GM19395 (cell line): ENCODE data around the gene TFG.

ENCODE experiments used
- ATAC-seq: cut with Tn5 transposase; IDR thresholded peaks from one replicate; pipeline ENCODE4 v1.9.1; 2021; ENCODE audit warnings: mild to moderate bottlenecking, moderate library complexity; ENCODE audit not compliant: unreplicated experiment

TFG gene

GRCh38 chr3:100703865-100704264, 5.4 kb upstream of the TFG start:
- no peak for ATAC-seq

GRCh38 chr3:100706365-100706764, 2.9 kb upstream of the TFG start:
- ATAC-seq = no peak

- no peak for ATAC-seq
Measured at GRCh38 chr3:100708644-100708988, 678 bp upstream of the TFG start.

GRCh38 chr3:100709842-100710260, 557 bp downstream of the TFG start:
- no peak for ATAC-seq

GRCh38 chr3:100710261-100710968, 1.1 kb downstream of the TFG start:
- ATAC-seq = peak; percentile 55

GRCh38 chr3:100715176-100715575, 5.9 kb downstream of the TFG start:
- ATAC-seq = no peak

GRCh38 chr3:100717063-100717462, 7.8 kb downstream of the TFG start:
- no peak for ATAC-seq

GRCh38 chr3:100717637-100718487, 8.6 kb downstream of the TFG start:
- no peak for ATAC-seq

- ATAC-seq = no peak
Measured at GRCh38 chr3:100719136-100719535, 9.8 kb downstream of the TFG start.

GRCh38 chr3:100720426-100720825, 11.1 kb downstream of the TFG start:
- ATAC-seq = no peak

GRCh38 chr3:100725935-100726513, 16.7 kb downstream of the TFG start:
- no peak for ATAC-seq

- ATAC-seq = no peak
Measured at GRCh38 chr3:100726706-100727105, 17.4 kb downstream of the TFG start.

- ATAC-seq = peak; percentile 79
Measured at GRCh38 chr3:100730524-100730923, 21.2 kb downstream of the TFG start.

- ATAC-seq = no peak
Measured at GRCh38 chr3:100732435-100732834, 23.1 kb downstream of the TFG start.

- no peak for ATAC-seq
Measured at GRCh38 chr3:100737334-100737733, 28.0 kb downstream of the TFG start.

- no peak for ATAC-seq
Measured at GRCh38 chr3:100740207-100740606, 30.9 kb downstream of the TFG start.

- no peak for ATAC-seq
Measured at GRCh38 chr3:100743535-100743934, 34.2 kb downstream of the TFG start.

- no peak for ATAC-seq
Measured at GRCh38 chr3:100744671-100745070, 35.4 kb downstream of the TFG start.

GRCh38 chr3:100745617-100746016, 36.3 kb downstream of the TFG start:
- ATAC-seq = no peak

- no peak for ATAC-seq
Measured at GRCh38 chr3:100746092-100746491, 36.8 kb downstream of the TFG start.

GRCh38 chr3:100748220-100748619, 38.9 kb downstream of the TFG start:
- ATAC-seq = no peak

- no peak for ATAC-seq
Measured at GRCh38 chr3:100748967-100749366, 39.7 kb downstream of the TFG start.
